ENCODE results near the gene PFKM. TPM values are rescaled to one million over a fixed set of nuclear protein-coding genes. Genes with fewer than 3 reads are reported as not detected.

Gene PFKM
- total and polyA plus RNA-seq, 9 donors, result 43.0 to 133 (median 81.1) TPM

- no peak overlapping the region for H3K4me3 ChIP-seq
- TF ChIP-seq POLR2A (IDR thresholded peaks at IDR 0.05) (no peak), EP300 (IDR thresholded peaks at IDR 0.05) (no peak)
- H3K36me3 ChIP-seq, result no peaks in the 10 kb centered on the region
- no peak for DNase-seq
- H3K27ac ChIP-seq, result no peak overlapping the region
- intact Hi-C loops (cut with DNase I), result no loop called here
- no peaks in the 10 kb centered on the region for H3K27me3 ChIP-seq
- H3K4me1 ChIP-seq (ENCODE audit: insufficient read depth), result peaks cover 2% of the 10 kb centered on the region
- no peaks in the 10 kb centered on the region for H3K9me3 ChIP-seq
- WGBS, 3 donors, result 72 to 75% (median 72%) methylated on average over 4 of the region's 4 CpGs
Measured at GRCh38 chr12:48125985-48126384, 6.8 kb downstream of the PFKM start.

- no peaks in the 10 kb centered on the region for H3K36me3 ChIP-seq
- no peaks in the 10 kb centered on the region for H3K9me3 ChIP-seq
- no peaks in the 10 kb centered on the region for H3K27me3 ChIP-seq
- 90 to 93% (median 90%) methylated on average over 2 of the region's 2 CpGs for WGBS, 3 donors
- no peak overlapping the region for H3K27ac ChIP-seq
- no peak for DNase-seq
- intact Hi-C loops (cut with DNase I), result no loop called here
- H3K4me1 ChIP-seq (ENCODE audit: insufficient read depth), result no peaks in the 10 kb centered on the region
- TF ChIP-seq EP300 (IDR thresholded peaks at IDR 0.05) (no peak), POLR2A (IDR thresholded peaks at IDR 0.05) (no peak), CTCF (IDR thresholded peaks at IDR 0.05) (no peak)
- H3K4me3 ChIP-seq, result no peak overlapping the region
Measured at GRCh38 chr12:48126953-48127630, 7.9 kb downstream of the PFKM start.

GRCh38 chr12:48128800-48129199, 9.6 kb downstream of the PFKM start:
- Histone ChIP-seq H3K27ac (no peak overlapping the region), H3K27me3 (no peaks in the 10 kb centered on the region), H3K9me3 (no peaks in the 10 kb centered on the region), H3K36me3 (no peaks in the 10 kb centered on the region), H3K4me3 (no peak overlapping the region), H3K4me1 (ENCODE audit: insufficient read depth) (no peaks in the 10 kb centered on the region)
- 96 to 100% (median 98%) methylated on average over 1 of the region's 1 CpG for WGBS, 3 donors
- intact Hi-C loops (cut with DNase I), result no loop called here
- no peak for DNase-seq
- TF ChIP-seq CTCF (IDR thresholded peaks at IDR 0.05) (no peak), POLR2A (IDR thresholded peaks at IDR 0.05) (no peak), EP300 (IDR thresholded peaks at IDR 0.05) (no peak)

GRCh38 chr12:48129376-48129775, 10.2 kb downstream of the PFKM start:
- TF ChIP-seq POLR2A (IDR thresholded peaks at IDR 0.05), result no peak
- TF ChIP-seq EP300 (IDR thresholded peaks at IDR 0.05), result no peak
- no peak for TF ChIP-seq CTCF (IDR thresholded peaks at IDR 0.05)
- no peaks in the 10 kb centered on the region for H3K36me3 ChIP-seq
- intact Hi-C loops (cut with DNase I), result no loop called here
- WGBS, 3 donors, result 89 to 97% (median 97%) methylated on average over 1 of the region's 1 CpG
- no peaks in the 10 kb centered on the region for H3K27me3 ChIP-seq
- no peaks in the 10 kb centered on the region for H3K4me1 ChIP-seq (ENCODE audit: insufficient read depth)
- no peak for DNase-seq
- no peaks in the 10 kb centered on the region for H3K9me3 ChIP-seq
- no peak overlapping the region for H3K27ac ChIP-seq
- H3K4me3 ChIP-seq, result no peak overlapping the region

GRCh38 chr12:48131517-48131916, 12.4 kb downstream of the PFKM start:
- intact Hi-C loops (cut with DNase I), result no loop called here
- no peaks in the 10 kb centered on the region for H3K27me3 ChIP-seq
- DNase-seq, result no peak
- H3K4me1 ChIP-seq (ENCODE audit: insufficient read depth), result no peaks in the 10 kb centered on the region
- TF ChIP-seq EP300 (IDR thresholded peaks at IDR 0.05), result no peak
- no peak for TF ChIP-seq POLR2A (IDR thresholded peaks at IDR 0.05)
- TF ChIP-seq CTCF (IDR thresholded peaks at IDR 0.05), result no peak
- H3K36me3 ChIP-seq, result no peaks in the 10 kb centered on the region
- WGBS, 3 donors, result 89 to 93% (median 93%) methylated on average over 2 of the region's 2 CpGs
- no peaks in the 10 kb centered on the region for H3K9me3 ChIP-seq
- H3K27ac ChIP-seq, result no peak overlapping the region
- no peak overlapping the region for H3K4me3 ChIP-seq

Measured in ovary (tissue), 9 donors.